ENCODE results near the gene POLA1.
"Not testable (repeated sequence)": the region's sequence is repeated elsewhere in the genome, so short reads cannot be mapped to it uniquely, and the experiment has no call there.

Gene POLA1, protein sequence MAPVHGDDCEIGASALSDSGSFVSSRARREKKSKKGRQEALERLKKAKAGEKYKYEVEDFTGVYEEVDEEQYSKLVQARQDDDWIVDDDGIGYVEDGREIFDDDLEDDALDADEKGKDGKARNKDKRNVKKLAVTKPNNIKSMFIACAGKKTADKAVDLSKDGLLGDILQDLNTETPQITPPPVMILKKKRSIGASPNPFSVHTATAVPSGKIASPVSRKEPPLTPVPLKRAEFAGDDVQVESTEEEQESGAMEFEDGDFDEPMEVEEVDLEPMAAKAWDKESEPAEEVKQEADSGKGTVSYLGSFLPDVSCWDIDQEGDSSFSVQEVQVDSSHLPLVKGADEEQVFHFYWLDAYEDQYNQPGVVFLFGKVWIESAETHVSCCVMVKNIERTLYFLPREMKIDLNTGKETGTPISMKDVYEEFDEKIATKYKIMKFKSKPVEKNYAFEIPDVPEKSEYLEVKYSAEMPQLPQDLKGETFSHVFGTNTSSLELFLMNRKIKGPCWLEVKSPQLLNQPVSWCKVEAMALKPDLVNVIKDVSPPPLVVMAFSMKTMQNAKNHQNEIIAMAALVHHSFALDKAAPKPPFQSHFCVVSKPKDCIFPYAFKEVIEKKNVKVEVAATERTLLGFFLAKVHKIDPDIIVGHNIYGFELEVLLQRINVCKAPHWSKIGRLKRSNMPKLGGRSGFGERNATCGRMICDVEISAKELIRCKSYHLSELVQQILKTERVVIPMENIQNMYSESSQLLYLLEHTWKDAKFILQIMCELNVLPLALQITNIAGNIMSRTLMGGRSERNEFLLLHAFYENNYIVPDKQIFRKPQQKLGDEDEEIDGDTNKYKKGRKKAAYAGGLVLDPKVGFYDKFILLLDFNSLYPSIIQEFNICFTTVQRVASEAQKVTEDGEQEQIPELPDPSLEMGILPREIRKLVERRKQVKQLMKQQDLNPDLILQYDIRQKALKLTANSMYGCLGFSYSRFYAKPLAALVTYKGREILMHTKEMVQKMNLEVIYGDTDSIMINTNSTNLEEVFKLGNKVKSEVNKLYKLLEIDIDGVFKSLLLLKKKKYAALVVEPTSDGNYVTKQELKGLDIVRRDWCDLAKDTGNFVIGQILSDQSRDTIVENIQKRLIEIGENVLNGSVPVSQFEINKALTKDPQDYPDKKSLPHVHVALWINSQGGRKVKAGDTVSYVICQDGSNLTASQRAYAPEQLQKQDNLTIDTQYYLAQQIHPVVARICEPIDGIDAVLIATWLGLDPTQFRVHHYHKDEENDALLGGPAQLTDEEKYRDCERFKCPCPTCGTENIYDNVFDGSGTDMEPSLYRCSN (N-terminal part only)

GRCh38 chrX:24693453-24694202 lies at the start of gene POLA1:
Gene POLA1 (plus strand): TSS chrX:24693918. CDS start chrX:24693962, 44 bp downstream.
- peak; percentile 38 for DNase-seq (ENCODE audit: low read depth, low spot score)

- no peak for DNase-seq (ENCODE audit: low read depth, low spot score)
Observed at GRCh38 chrX:24646006-24646405, 47.7 kb upstream of the POLA1 start.

DNA sequence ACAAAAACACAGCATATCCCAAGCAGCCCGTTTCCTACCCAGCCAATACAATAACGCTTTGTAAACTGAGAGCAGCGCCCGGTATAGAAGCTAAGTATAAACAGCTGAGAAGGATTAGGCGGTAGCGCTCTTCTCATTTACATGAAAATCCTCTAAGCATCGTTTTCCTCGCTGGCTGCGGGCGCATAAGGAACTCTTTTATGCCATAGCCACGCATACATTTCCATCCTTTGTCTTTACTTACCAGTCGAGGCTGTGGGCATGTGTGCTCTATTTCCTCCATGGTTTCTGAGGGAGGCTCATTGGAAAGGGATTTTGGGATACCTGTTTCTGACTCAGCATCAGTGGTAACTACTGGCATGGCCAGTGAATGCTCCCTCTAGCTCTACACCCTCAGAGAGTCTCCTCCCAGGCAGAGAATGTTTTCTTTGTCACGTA lies 47.0 kb upstream of the POLA1 start:
- no peak for DNase-seq (ENCODE audit: low read depth, low spot score)

- DNase-seq (ENCODE audit: low read depth, low spot score) = peak; percentile 1
Observed at GRCh38 chrX:24647257-24648058, 46.3 kb upstream of the POLA1 start, which contains the start of gene PCYT1B. Gene PCYT1B (minus strand): TSS chrX:24647347. CDS start chrX:24647105, 242 bp downstream.

DNA sequence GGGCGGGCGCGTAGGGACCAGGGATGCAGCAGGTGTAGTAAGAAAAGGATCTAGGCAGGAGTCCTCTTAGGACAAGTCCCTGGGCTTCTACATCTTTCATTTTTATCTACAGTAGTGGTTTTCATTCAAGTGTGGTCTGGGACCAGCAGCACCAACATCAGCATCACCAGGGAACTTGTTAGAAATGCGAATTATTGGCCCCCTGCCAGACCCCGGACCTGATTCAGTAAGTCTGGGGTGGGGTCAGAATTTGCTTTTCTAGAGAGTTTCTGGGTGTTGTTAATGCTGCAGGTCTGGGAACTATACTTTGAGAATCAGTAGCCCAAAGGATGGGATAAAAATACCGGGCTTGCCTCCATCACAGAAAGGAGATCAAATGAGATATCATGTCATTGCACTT lies 45.2 kb upstream of the POLA1 start:
- DNase-seq (ENCODE audit: low read depth, low spot score) = no peak

GRCh38 chrX:24651783-24652182 lies 41.9 kb upstream of the POLA1 start:
- DNase-seq (ENCODE audit: low read depth, low spot score) = no peak

DNA sequence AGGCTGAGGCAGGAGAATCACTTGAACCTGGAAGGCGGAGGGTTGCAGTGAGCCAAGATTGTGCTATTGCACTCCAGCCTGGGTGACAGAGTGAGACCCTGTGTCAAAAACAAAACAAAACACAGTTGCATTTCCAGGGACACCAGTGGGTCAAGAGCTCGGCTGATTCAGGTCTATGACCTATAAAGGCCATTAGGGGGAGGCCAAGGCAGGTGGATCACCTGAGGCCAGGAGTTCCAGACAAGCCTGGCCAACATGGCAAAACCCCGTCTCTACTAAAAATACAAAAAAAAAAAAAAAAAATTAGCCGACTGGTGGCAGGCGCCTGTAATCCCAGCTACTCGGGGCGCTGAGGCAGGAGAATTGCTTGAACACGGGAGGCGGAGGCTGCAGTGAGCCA lies 38.0 kb upstream of the POLA1 start:
- not testable (repeated sequence) for DNase-seq (ENCODE audit: low read depth, low spot score)

DNA sequence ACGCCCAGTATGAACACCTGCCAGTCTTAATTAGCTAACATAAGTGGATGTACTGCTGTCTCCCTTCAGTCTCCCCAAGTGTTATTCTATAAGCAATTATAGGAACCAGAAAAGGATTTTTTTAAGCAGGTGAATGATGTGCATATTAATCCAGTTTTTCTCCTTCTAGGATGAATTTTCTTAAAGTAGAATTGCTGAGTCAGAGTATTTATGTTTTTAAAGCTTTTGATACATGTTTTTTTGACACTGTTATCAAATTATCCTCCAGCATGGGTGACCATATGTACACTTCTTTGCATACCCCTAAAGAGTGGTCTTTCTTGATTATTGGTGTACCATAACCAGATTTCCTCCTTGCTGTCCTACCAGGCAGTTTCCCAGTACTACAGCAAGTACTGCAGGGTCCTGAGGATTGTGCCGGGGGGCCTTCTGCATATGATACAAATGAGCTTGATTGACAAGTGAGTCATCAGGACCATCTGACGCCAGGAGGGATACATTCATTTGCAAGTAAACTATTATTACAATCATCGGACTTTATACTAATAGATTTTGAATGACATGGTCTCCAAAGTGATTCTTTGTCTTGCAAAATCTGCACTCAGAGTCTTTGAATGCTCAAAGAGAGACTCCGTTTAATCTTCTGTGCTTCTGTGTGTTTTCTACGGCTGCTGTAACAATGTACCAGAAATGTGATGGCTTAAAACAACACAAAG lies 35.9 kb upstream of the POLA1 start:
- DNase-seq (ENCODE audit: low read depth, low spot score) = no peak

DNA sequence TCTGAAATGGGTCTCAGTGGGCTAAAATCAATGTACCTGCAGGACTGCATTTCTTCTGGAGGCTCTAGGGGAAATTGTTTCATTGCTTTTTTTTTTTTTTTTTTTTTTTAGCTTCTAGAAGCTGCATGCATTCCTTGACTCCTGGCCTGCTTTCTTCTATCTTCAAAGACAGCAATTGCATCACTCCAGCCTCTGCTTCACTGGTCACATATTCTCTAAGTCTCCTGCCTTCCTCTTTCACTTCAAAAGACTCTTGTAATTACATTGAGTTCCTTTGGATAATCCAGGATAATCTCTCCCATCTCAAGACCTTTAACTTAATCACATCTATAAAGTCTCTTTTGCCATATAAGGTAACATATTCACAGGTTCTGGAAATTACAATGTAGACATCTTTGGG lies 35.3 kb upstream of the POLA1 start:
- no peak for DNase-seq (ENCODE audit: low read depth, low spot score)

GRCh38 chrX:24659106-24659505 lies 34.6 kb upstream of the POLA1 start:
- no peak for DNase-seq (ENCODE audit: low read depth, low spot score)

- no peak for DNase-seq (ENCODE audit: low read depth, low spot score)
Observed at GRCh38 chrX:24659646-24660045, 34.1 kb upstream of the POLA1 start.

DNA sequence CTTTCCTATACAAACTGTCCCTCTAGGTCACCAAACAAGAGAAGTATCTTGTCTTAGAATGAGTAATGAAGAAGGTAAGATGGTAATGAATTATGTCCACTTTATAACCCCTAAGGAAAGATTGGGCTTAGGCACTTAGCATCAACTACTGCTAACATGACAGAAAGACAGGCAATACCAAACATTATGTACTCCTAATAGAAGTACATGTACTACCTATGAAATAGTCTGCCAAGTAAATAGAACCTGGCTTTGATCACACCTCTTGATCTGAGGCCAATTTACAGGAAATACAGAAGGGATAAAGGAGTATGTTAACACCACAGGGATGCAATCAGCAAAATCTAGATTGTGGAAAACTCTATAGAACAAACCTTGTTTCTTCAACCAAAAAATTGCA lies 32.4 kb upstream of the POLA1 start:
- DNase-seq (ENCODE audit: low read depth, low spot score) = no peak

DNA sequence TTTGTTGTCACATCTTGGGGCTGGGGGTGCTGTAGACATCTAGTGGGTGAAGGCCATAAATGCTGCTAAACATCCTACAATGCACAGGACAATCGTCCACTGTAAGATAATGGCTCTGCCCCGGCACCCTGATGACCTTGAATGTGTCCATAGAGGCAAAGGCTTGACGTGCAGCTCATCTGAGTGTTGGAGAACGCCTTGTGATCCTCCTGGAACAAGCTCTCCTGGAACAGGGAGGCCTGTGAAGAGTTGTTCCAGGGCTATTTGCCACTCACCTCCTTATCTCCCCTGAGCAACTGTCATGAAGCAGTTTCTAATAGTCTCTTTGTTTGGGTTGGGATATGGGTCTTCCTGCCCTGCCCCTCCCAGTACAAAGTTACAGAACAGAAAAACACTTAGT lies 31.4 kb upstream of the POLA1 start:
- no peak for DNase-seq (ENCODE audit: low read depth, low spot score)

- DNase-seq (ENCODE audit: low read depth, low spot score) = no peak
Observed at GRCh38 chrX:24668111-24668510, 25.6 kb upstream of the POLA1 start.

- DNase-seq (ENCODE audit: low read depth, low spot score) = no peak
Observed at GRCh38 chrX:24672701-24673190, 21.0 kb upstream of the POLA1 start.

GRCh38 chrX:24673424-24673823 lies 20.3 kb upstream of the POLA1 start:
- no peak for DNase-seq (ENCODE audit: low read depth, low spot score)

DNA sequence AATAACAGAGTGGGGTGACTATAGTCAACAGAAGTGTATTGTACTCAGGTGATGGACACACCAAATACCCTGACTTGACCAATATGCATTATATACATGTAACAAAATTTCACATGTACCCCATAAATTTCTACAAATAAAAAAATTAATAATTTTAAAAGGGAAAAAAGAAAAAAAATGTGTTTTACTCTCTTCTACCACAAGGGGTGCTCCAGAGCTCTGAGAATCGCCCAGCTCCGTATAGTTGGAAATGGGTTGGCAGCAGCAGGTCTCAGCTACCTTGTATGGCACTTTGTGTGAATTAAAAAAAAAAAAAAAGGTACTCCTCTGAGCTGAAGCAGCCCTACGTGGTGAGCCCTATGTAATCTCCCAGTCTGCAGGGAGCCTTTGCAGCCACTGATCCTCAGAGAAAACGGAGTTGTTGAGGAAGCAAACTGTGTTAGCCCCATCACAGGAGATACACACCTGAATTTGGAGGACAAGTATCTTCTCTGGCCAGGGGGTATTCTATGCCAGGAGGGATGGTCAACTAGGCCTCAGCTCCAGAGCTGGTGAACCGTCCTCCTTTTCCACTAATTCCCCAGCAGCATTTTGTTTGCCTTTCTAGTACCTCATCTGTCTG lies 17.2 kb upstream of the POLA1 start:
- no peak for DNase-seq (ENCODE audit: low read depth, low spot score)

DNA sequence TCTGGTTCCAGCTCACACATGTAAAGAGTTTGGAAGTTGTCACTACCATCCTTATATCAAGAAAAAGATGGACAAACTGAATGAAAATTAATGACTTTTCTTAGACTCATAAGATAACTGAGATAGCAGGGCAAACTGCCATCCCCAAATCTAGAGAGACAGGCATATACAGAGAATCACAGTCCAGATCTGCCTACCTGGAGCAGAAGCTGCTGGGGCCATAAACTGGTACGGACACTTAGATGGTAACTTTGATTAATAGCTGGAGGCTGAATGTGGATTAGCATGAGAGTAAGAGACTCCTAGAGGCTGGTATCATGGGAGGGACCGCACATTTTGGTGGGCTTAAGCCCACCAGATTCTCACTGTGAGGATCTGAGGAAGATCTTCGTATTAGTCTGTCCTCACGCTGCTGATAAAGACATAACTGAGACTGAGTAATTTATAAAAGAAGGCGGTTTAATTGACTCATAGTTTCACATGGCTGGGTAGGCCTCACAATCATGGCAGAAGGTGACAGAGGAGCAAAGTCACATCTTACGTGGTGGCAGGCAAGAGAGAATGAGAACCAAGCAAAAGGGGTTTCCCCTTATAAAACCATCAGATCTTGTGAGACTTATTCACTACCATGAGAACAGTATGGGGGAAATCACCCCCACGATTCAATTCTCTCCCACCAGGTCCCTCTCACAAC lies 10.8 kb upstream of the POLA1 start:
- DNase-seq (ENCODE audit: low read depth, low spot score) = no peak
